DOHH2 (cell line): Measurements from ENCODE around the gene SLC5A10.

ENCODE experiments used
- H3F3A ChIP-seq: fragments of 200-600 bp; sonication (generic), shearing (Covaris generic); 2 replicates; pipeline ENCODE4 v1.6.0; 2016; ENCODE audit warnings: antibody characterized with exemption, mild to moderate bottlenecking; ENCODE audit not compliant: control insufficient read depth, insufficient read depth
- H3K27ac ChIP-seq: fragments of 200-600 bp; sonication (generic); 2 replicates; pipeline ENCODE4 v1.5.1; 2014; ENCODE audit warnings: low read depth, mild to moderate bottlenecking, low read length, moderate library complexity
- H3K27me3 ChIP-seq: fragments of 200-600 bp; sonication (generic); 2 replicates; pipeline ENCODE4 v1.6.1; 2014; ENCODE audit warnings: mild to moderate bottlenecking, low read length, mixed read lengths; ENCODE audit not compliant: control insufficient read depth
- H3K36me3 ChIP-seq: fragments of 200-600 bp; sonication (generic); 2 replicates; pipeline ENCODE4 v1.6.1; 2014; ENCODE audit warnings: mild to moderate bottlenecking, low read length, moderate library complexity, mixed read lengths; ENCODE audit not compliant: control insufficient read depth
- H3K4me1 ChIP-seq: fragments of 200-600 bp; sonication (generic); 2 replicates; pipeline ENCODE4 v1.6.1; 2014; ENCODE audit warnings: mild to moderate bottlenecking, low read length, mixed read lengths; ENCODE audit not compliant: control insufficient read depth
- H3K4me2 ChIP-seq: fragments of 200-600 bp; sonication (generic); 2 replicates; pipeline ENCODE4 v1.6.0; 2014; ENCODE audit warnings: mild to moderate bottlenecking, low read length, moderate library complexity
- H3K4me3 ChIP-seq: fragments of 200-600 bp; sonication (generic); 2 replicates; pipeline ENCODE4 v1.5.1; 2014; ENCODE audit warnings: mild to moderate bottlenecking, low read length, mixed read lengths
- H3K79me2 ChIP-seq: fragments of 200-600 bp; sonication (generic); 2 replicates; pipeline ENCODE4 v1.6.1; 2014; ENCODE audit warnings: mild to moderate bottlenecking, low read length, mixed read lengths; ENCODE audit not compliant: control insufficient read depth
- H3K9me2 ChIP-seq: fragments of 200-600 bp; sonication (generic); replicated peaks from 2 replicates; pipeline ENCODE4 v1.6.1; 2014; ENCODE audit warnings: mild to moderate bottlenecking, low read length, mixed read lengths; ENCODE audit not compliant: control insufficient read depth
- H3K9me3 ChIP-seq: fragments of 200-600 bp; sonication (generic); 2 replicates; pipeline ENCODE4 v1.6.1; 2014; ENCODE audit warnings: antibody characterized with exemption, low read length, mixed read lengths; ENCODE audit not compliant: control insufficient read depth, insufficient read depth
- H4K20me1 ChIP-seq: fragments of 200-600 bp; sonication (generic); 2 replicates; pipeline ENCODE4 v1.6.0; 2014; ENCODE audit warnings: low read depth, mild to moderate bottlenecking, antibody characterized with exemption, low read length, moderate library complexity; ENCODE audit not compliant: control insufficient read depth, insufficient read depth
- EZH2phosphoT487 ChIP-seq: fragments of 200-600 bp; sonication (generic); IDR thresholded peaks from 2 replicates; pipeline ENCODE4 v1.6.1; 2017; ENCODE audit warnings: borderline replicate concordance, mild to moderate bottlenecking, antibody characterized with exemption, low read length, moderate library complexity, mixed read lengths
- TF ChIP-seq, protein P1 (sequence below): fragments of 200-600 bp; sonication (generic); IDR thresholded peaks from one replicate; pipeline ENCODE4 v1.5.1; 2014; ENCODE audit warnings: antibody characterized with exemption, mild to moderate bottlenecking, low read depth, low read length; ENCODE audit not compliant: poor library complexity, severe bottlenecking

The SLC5A10 gene

DNA sequence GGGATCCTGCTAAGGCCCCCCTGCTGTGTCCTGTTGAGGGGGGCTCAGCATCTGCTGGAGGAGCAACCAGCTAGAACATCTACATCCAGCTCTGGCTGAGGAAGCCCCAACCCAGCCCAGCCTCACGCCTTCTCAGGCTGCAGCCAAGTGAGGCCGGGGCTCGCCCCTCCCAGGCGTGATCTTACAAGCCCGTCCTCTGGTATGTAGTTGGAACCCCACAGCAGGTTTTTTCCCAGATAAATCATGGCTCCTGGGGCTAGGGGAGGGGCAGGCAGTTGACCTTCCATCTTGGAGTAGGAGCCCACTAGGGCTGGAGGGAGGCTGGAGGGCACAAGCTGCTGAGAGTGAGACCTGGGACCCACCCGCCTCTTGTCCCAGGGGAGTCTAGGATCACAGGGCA lies 47.9 kb downstream of the SLC5A10 start:
- peaks cover 38% of the 10 kb centered on the region for H3K36me3 ChIP-seq
- peaks cover 11% of the 10 kb centered on the region for H3K9me3 ChIP-seq
- H3F3A ChIP-seq: no peaks in the 10 kb centered on the region
- TF ChIP-seq, protein P1, sequence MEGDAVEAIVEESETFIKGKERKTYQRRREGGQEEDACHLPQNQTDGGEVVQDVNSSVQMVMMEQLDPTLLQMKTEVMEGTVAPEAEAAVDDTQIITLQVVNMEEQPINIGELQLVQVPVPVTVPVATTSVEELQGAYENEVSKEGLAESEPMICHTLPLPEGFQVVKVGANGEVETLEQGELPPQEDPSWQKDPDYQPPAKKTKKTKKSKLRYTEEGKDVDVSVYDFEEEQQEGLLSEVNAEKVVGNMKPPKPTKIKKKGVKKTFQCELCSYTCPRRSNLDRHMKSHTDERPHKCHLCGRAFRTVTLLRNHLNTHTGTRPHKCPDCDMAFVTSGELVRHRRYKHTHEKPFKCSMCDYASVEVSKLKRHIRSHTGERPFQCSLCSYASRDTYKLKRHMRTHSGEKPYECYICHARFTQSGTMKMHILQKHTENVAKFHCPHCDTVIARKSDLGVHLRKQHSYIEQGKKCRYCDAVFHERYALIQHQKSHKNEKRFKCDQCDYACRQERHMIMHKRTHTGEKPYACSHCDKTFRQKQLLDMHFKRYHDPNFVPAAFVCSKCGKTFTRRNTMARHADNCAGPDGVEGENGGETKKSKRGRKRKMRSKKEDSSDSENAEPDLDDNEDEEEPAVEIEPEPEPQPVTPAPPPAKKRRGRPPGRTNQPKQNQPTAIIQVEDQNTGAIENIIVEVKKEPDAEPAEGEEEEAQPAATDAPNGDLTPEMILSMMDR: no peak
- TF ChIP-seq EZH2phosphoT487: no peak
- no peak overlapping the region for H3K4me2 ChIP-seq
- no peak overlapping the region for H3K27ac ChIP-seq
- no peaks in the 10 kb centered on the region for H3K9me2 ChIP-seq
- peaks cover 36% of the 10 kb centered on the region for H3K79me2 ChIP-seq
- H3K4me1 ChIP-seq: peaks cover 31% of the 10 kb centered on the region
- no peak overlapping the region for H3K4me3 ChIP-seq
- H4K20me1 ChIP-seq: peaks cover 6% of the 10 kb centered on the region; the same call in 1 of the 2 replicates
- no peaks in the 10 kb centered on the region for H3K27me3 ChIP-seq

GRCh38 chr17:19000531-19001325 lies 48.8 kb downstream of the SLC5A10 start:
- H3K4me2 ChIP-seq: no peak overlapping the region
- H4K20me1 ChIP-seq: peaks cover 6% of the 10 kb centered on the region; the same call in 1 of the 2 replicates
- TF ChIP-seq, protein P1: no peak
- no peak for TF ChIP-seq EZH2phosphoT487
- H3K27me3 ChIP-seq: no peaks in the 10 kb centered on the region
- no peaks in the 10 kb centered on the region for H3K9me2 ChIP-seq
- H3K79me2 ChIP-seq: peaks cover 33% of the 10 kb centered on the region
- H3K4me3 ChIP-seq: no peak overlapping the region
- peaks cover under 1% of the 10 kb centered on the region for H3F3A ChIP-seq
- H3K27ac ChIP-seq: no peak overlapping the region
- H3K9me3 ChIP-seq: peaks cover 6% of the 10 kb centered on the region; the same call in 1 of the 2 replicates
- H3K36me3 ChIP-seq: peaks cover 36% of the 10 kb centered on the region
- H3K4me1 ChIP-seq: peaks cover 39% of the 10 kb centered on the region

- H3F3A ChIP-seq: peaks cover 6% of the 10 kb centered on the region
- no peaks in the 10 kb centered on the region for H3K9me2 ChIP-seq
- peaks cover 40% of the 10 kb centered on the region for H3K4me1 ChIP-seq
- H3K36me3 ChIP-seq: peaks cover 25% of the 10 kb centered on the region
- TF ChIP-seq, protein P1: no peak
- no peak for TF ChIP-seq EZH2phosphoT487
- H3K9me3 ChIP-seq: no peaks in the 10 kb centered on the region
- H3K4me2 ChIP-seq: peak overlapping the region; percentile 79
- peak overlapping the region; percentile 84 for H3K4me3 ChIP-seq
- H3K27me3 ChIP-seq: no peaks in the 10 kb centered on the region
- peaks cover 25% of the 10 kb centered on the region for H3K79me2 ChIP-seq
- H4K20me1 ChIP-seq: peaks cover 6% of the 10 kb centered on the region; the same call in 1 of the 2 replicates
- no peak overlapping the region for H3K27ac ChIP-seq
Measured at GRCh38 chr17:19001907-19002590, 50.1 kb downstream of the SLC5A10 start.
